Activated T-helper 1 cell treated with anti-CD3 and anti-CD28 coated beads, Interleukin-12 subunit alpha, Interleukin-12 subunit beta, Interleukin-2, Interleukin-4 antibody, amounts not matched to agents 30 ng/mL and 10 ng/mL and 1 ng/mL, durations not matched to agents 14 hours and 24 hours and 36 hours (primary cell): Measurements from ENCODE around the gene FAM174C. TPM values are rescaled to one million over a fixed set of nuclear protein-coding genes. Genes with fewer than 3 reads are reported as not detected.
"Not testable (repeated sequence)": the region's sequence is repeated elsewhere in the genome, so short reads cannot be mapped to it uniquely, and the experiment has no call there.

Experiments used
- DNase-seq: peaks from one replicate; pipeline ENCODE4 v3.0.0; 2021; ENCODE audit warnings: low spot score
- H3K27ac Mint-ChIP-seq: one replicate; pipeline ENCODE4 v1.8.0; 2021; ENCODE audit warnings: mild to moderate bottlenecking, mixed read lengths
- H3K27me3 Mint-ChIP-seq: one replicate; pipeline ENCODE4 v1.8.0; 2022; ENCODE audit warnings: mild to moderate bottlenecking, moderate library complexity, mixed read lengths; ENCODE audit not compliant: insufficient read depth
- H3K36me3 Mint-ChIP-seq: one replicate; pipeline ENCODE4 v1.8.0; 2021; ENCODE audit warnings: low read depth, mixed read lengths
- H3K4me1 Mint-ChIP-seq: one replicate; pipeline ENCODE4 v1.8.0; 2021; ENCODE audit warnings: low read depth, mixed read lengths
- H3K4me3 Mint-ChIP-seq: one replicate; pipeline ENCODE4 v1.8.0; 2021; ENCODE audit warnings: mild to moderate bottlenecking, moderate library complexity, mixed read lengths
- H3K9me3 Mint-ChIP-seq: one replicate; pipeline ENCODE4 v1.8.0; 2021; ENCODE audit warnings: mixed read lengths
- intact Hi-C: fragments of 100-400 bp; cut with micrococcal nuclease; formaldehyde crosslinking; loops from one replicate; pipeline ENCODE4 v1.15.1; 2024
- total RNA-seq: library from RNA; stranded (reverse); gene quantifications from 2 replicates; pipeline ENCODE4 v1.2.3, GENCODE V29; 2022

Gene FAM174C
- total RNA-seq, 1 donor from 2014 or later: 119 TPM

DNA sequence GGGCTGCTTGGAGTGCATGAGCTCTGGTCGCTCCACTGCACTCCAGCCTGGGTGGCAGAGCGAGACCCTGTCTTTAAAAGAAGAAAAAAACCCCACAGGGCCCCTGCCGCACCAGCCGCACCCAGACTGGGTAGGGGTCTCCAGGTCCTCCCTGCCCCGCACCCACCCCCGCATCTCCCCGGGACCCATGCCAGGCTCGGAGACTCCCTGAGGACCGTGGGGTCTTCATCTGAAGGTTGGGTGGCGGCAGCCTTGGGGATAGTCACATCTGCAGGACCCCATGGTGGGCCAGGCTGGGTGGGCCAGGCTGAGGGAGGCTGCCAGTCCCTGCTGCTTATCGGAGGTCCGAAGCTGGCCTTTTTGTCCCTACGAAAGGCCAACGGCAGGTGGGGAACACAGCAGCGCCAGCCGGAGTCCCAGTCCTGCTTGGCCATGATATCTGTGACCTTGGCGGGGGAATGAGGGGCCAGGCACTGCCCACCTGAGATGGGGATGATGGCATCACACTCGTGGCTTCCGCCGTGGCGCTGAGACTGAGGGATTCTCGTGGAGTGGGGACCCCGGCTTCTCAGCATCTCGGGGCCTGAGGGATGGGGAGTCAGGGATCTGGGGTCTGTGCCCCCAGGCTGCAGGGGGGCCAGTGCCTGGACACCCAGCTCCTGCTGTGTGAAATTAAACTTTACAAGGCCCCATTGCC, 21.4 kb downstream of the FAM174C start:
- no peaks in the 10 kb centered on the region for H3K9me3 Mint-ChIP-seq
- DNase-seq: no peak
- intact Hi-C loops: no loop called here
- H3K4me1 Mint-ChIP-seq: no peaks in the 10 kb centered on the region
- no peaks in the 10 kb centered on the region for H3K36me3 Mint-ChIP-seq
- H3K27ac Mint-ChIP-seq: no peak overlapping the region
- peaks cover 6% of the 10 kb centered on the region for H3K27me3 Mint-ChIP-seq
- no peak overlapping the region for H3K4me3 Mint-ChIP-seq

DNA sequence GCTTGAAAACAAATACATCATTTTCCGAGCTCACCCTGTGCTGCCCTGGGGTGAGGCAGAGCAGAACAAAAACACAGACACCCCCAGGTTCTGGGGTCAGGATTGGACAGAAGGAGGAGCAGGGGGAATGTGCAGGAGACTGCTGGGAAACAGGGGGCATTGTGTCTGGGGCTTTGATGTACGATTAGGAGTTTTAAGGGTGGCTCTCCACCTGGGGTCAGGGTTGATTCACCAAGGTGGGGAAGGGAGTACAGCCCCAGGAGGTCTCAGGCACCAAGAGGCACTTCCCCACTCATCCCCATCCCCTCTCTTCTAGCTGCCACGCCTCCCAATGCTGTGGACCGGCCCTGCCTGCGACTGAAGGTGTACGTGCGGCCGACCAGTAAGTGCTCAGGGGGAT, 22.9 kb downstream of the FAM174C start:
- H3K36me3 Mint-ChIP-seq: no peaks in the 10 kb centered on the region
- no peak for DNase-seq
- no peak overlapping the region for H3K27ac Mint-ChIP-seq
- no peaks in the 10 kb centered on the region for H3K4me1 Mint-ChIP-seq
- intact Hi-C loops: no loop called here
- H3K27me3 Mint-ChIP-seq: no peaks in the 10 kb centered on the region
- no peak overlapping the region for H3K4me3 Mint-ChIP-seq
- H3K9me3 Mint-ChIP-seq: no peaks in the 10 kb centered on the region

DNA sequence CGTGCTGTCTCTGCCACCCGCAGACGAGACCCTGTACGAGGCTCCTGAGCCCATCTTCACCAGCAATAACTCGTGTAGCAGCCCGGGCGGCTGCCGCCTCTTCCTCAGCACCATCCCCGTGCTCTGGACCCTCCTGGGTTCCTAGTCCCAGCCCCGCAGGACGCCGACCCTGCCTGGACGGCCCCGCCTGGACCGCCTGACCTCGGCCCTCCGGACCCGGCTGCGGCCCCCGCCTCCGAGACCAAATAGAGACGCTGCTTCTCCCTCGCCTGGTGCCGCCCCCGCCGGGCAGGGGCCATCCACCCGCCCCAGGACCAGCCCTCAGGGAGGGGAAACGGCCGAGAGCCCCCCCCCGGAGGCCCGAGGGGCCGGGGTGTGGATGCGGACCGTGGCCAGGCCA, 24.5 kb downstream of the FAM174C start:
- Mint-ChIP-seq H3K4me3 (no peak overlapping the region), H3K27ac (no peak overlapping the region), H3K9me3 (no peaks in the 10 kb centered on the region), H3K27me3 (no peaks in the 10 kb centered on the region), H3K36me3 (no peaks in the 10 kb centered on the region), H3K4me1 (no peaks in the 10 kb centered on the region)
- intact Hi-C loops: no loop called here
- DNase-seq: no peak

DNA sequence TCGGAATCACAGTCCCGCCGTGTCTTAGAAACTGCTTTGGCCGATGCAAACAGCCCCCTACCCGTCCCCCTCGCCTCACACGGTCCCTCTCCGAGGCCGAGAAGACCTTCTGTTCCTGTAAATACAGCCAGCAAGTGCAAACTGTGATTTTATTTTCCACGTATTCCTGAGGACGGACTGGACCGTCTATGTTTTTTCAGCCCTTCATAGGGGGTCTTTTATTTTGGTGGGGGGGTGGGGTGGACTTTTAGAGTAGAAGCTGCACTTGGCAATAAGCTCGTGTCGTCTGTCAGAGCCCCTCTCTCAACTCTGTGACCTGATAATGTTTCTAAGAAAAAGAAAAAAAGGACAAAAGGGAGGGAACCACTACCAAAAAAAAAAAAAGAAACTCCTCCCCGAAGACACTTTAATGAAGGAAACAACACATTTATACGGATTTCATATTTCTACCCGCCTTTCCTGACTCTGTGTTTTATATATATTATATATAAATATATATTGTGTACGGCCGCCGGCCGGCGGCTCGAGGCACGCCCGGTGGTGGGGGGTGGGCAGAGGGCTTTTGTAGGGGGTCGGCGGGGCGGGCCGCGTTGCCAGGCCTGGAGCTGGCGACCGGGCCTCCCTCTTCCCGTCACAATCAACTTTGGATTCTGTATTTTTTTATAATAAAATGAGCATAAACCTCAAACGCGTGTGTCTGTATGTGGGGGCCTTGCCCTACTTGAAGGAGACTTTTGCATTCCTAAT, 25.6 kb downstream of the FAM174C start:
- H3K36me3 Mint-ChIP-seq: no peaks in the 10 kb centered on the region
- H3K4me3 Mint-ChIP-seq: no peak overlapping the region
- H3K9me3 Mint-ChIP-seq: no peaks in the 10 kb centered on the region
- H3K4me1 Mint-ChIP-seq: no peaks in the 10 kb centered on the region
- no peaks in the 10 kb centered on the region for H3K27me3 Mint-ChIP-seq
- no peak for DNase-seq
- intact Hi-C loops: no loop called here
- H3K27ac Mint-ChIP-seq: no peak overlapping the region

DNA sequence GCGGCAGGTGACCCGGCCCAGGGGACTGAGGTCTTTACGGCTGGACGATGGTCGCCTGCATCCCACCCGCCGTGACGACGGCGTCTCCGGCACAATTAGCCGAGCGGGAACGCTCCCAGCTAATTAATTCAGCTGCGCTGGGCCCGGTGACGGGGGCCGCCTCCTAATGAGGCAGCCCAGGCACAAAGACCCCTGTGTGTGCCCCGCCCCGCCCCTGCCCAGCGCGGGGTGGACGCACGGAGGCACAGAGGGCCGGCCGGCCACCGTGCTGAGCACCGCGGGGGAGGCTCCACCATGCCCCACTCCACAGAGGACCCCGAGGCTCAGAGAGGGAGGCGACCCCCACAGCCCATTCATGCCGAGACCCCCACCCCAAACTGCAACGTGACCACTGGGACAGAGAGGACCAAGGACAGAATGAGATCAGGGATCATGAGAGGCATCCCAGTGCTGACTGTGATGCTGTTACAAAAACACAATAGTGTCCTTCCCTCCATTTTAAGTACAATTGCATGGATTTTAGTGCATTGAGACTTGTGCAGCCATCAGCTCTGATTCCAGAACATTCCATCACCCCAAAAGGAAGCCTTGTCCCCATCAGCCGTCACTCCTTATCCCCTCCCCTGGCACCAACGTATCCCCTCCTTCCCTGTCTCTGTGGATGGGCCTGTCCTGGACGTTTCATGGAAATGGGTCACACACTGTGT, 27.4 kb downstream of the FAM174C start:
- intact Hi-C loops: no loop called here
- DNase-seq: no peak
- no peaks in the 10 kb centered on the region for H3K4me1 Mint-ChIP-seq
- H3K27ac Mint-ChIP-seq: no peak overlapping the region
- H3K36me3 Mint-ChIP-seq: no peaks in the 10 kb centered on the region
- no peaks in the 10 kb centered on the region for H3K27me3 Mint-ChIP-seq
- H3K4me3 Mint-ChIP-seq: no peak overlapping the region
- H3K9me3 Mint-ChIP-seq: no peaks in the 10 kb centered on the region

DNA sequence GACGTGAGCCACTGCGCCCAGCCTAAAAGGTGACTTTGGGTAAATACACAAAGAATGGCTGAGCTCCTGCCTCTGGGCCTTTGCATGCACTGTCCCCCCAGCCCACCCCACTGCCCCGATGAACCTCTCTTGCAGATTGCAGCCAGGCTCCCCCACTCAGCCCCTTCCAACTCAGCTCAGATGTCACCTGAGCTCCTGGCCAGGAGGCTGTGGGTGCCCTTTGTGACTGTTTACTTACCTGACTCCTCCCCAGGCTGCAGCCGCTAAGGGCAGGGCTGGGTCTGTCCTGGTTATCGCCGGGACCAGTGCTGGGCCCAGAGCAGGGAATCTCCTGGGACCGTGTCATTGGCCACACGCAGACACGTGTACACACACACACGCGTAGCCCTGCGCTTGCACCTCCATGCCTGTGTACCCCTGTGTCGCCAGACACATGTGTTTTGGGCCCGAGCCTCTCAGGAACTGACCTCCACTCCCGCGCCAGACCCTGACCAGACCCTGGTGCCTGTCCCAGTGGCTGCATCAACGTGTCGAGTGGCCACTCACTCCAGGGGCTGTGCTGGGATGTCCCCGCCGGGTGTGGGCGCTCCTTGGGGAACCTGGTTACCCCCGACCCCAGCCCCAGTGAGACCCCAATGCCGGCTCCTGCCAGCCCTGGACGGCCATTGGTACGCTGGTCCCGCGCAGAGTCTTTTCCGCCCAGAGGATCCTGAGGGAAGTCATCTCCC, 29.0 kb downstream of the FAM174C start:
- intact Hi-C loops: no loop called here
- Mint-ChIP-seq H3K9me3 (no peaks in the 10 kb centered on the region), H3K4me3 (no peak overlapping the region), H3K27me3 (no peaks in the 10 kb centered on the region), H3K4me1 (no peaks in the 10 kb centered on the region), H3K27ac (no peak overlapping the region), H3K36me3 (no peaks in the 10 kb centered on the region)
- no peak for DNase-seq

DNA sequence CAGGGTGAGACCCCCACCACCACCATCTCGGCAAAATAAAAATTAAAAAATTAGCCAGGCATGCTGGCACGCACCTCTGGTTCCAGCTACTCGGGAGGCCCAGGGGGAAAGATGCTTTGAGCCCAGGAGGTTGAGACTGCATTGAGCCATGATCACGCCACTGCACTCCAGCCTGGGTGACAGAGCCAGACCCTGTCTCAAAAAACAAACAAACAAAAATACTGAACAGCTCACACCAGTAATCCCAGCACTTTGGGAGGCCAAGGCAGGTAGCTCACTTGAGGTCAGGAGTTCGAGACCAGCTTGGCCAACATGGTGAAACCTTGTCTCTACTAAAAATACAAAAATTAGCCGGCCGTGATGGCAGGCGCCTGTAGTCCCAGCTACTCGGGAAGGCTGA, 30.0 kb downstream of the FAM174C start:
- H3K27ac Mint-ChIP-seq, H3K4me3 Mint-ChIP-seq, H3K4me1 Mint-ChIP-seq, H3K9me3 Mint-ChIP-seq, H3K36me3 Mint-ChIP-seq, H3K27me3 Mint-ChIP-seq, DNase-seq, intact Hi-C loops: not testable (repeated sequence)

DNA sequence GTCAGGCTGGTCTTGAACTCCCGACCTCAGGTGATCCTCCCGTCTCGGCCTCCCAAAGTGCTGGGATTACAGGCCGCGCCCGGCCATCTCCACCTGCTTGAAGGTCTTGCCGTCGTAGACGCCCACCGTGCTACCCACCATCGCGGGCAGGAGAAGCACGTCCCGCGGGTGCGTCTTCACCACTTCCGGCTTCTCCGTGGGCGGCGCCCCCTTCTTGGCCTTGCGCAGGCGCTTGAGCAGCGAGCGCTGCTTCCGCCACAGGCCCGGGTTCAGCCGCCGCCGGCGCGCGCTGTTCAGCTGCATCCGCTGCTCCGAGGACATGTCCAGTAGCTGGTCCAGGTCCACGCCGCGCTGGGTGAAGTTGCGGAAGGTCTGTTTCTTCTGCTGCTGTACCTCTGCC, 32.0 kb downstream of the FAM174C start:
- no peaks in the 10 kb centered on the region for H3K27me3 Mint-ChIP-seq
- H3K4me1 Mint-ChIP-seq: no peaks in the 10 kb centered on the region
- H3K27ac Mint-ChIP-seq: no peak overlapping the region
- H3K9me3 Mint-ChIP-seq: no peaks in the 10 kb centered on the region
- no peak for DNase-seq
- no peak overlapping the region for H3K4me3 Mint-ChIP-seq
- H3K36me3 Mint-ChIP-seq: no peaks in the 10 kb centered on the region
- intact Hi-C loops: no loop called here

DNA sequence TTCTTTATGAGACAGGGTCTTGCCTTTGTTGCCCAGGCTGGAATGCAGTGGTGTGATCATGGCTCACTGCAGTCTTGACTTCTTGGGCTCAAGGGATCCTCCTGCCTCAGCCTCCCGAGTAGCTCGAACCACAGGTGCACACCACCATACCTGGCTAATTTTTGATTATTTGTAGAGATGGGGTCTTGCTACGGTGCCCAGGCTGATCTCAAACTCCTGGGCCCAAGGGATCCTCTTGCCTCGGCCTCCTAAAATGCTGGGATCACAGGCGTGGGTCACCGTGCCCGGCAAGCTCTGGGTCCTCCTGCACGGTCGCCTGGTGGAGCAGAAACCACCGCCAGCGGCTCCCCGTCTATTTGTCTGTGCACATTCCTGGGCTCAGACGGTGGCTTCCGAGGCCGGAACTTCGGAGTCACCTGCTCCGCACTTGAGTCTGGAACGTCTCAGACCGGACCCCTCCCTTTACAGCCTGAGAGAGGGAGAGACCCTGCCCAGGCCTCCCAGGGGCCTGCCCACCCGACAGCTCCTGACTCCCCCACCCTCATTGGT, 32.5 kb downstream of the FAM174C start:
- no peak for DNase-seq
- Mint-ChIP-seq H3K4me3 (no peak overlapping the region), H3K36me3 (no peaks in the 10 kb centered on the region), H3K4me1 (no peaks in the 10 kb centered on the region), H3K9me3 (no peaks in the 10 kb centered on the region), H3K27ac (no peak overlapping the region), H3K27me3 (no peaks in the 10 kb centered on the region)
- intact Hi-C loops: no loop called here

DNA sequence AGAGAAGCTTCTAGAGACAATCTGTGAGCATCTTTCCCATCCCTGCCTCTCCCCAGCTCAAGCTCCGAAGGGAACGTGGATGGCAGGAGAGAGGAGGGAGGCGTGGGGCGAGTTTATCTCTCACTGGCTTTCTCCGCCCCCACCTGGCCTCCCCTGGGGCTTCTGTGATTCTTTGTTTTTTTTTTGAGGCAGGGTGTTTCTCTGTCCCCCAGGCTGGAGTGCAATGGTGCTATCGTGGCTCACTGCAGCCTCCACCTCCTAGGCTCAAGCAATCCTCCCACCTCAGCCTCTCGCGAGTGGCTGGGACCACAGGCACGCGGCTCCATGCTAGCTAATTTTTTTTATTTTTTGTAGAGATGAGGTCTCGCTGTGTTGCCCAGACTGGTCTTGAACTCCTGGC, 33.4 kb downstream of the FAM174C start:
- H3K4me3 Mint-ChIP-seq: no peak overlapping the region
- DNase-seq: no peak
- no peaks in the 10 kb centered on the region for H3K9me3 Mint-ChIP-seq
- no peaks in the 10 kb centered on the region for H3K36me3 Mint-ChIP-seq
- no peak overlapping the region for H3K27ac Mint-ChIP-seq
- intact Hi-C loops: no loop called here
- H3K4me1 Mint-ChIP-seq: no peaks in the 10 kb centered on the region
- no peaks in the 10 kb centered on the region for H3K27me3 Mint-ChIP-seq

DNA sequence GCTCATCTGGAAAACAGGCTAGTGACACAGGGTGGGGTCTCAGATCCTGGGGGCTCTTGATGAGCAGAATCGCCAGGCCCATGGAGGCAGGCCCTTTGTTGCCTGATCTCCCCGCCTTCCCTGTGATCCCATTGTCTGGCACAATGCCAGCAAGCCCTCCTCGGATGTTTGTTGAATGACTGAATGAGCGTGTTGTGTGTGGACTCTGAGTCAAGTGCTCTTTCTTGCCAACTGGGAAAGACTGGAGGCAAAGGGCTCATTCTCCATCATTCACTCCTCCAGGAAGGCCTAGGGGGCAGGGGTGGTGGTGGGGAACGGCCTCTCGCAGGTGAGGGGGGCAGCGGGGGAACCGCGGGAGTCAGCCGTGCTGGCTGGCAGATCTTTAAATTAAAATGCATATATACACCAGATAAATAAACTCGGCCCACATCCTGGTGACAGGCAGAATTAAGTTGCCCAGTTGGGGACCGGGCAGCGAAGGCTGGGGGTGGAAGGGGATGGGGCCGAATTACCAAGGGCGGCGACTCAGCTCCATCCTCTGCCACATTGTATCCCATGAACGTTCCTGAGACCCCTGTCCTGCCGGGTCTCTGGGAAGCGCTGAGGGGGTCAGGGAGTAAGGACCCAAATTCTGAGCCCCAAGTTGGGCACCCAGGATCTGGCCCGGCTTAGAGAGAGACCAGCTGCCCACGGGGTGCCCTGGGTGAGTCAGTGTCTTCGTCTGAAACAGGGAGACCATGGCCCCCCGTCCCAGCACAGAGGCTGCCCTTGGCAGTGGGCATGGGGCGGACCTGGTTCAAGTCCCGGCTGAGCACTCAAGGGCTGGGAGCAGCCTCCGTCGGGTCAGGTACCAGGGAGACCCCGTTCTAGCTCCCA, 34.9 kb downstream of the FAM174C start:
- no peak for DNase-seq
- intact Hi-C loops: no loop called here
- H3K4me1 Mint-ChIP-seq: no peaks in the 10 kb centered on the region
- no peaks in the 10 kb centered on the region for H3K9me3 Mint-ChIP-seq
- H3K27ac Mint-ChIP-seq: no peak overlapping the region
- no peaks in the 10 kb centered on the region for H3K36me3 Mint-ChIP-seq
- H3K4me3 Mint-ChIP-seq: no peak overlapping the region
- H3K27me3 Mint-ChIP-seq: no peaks in the 10 kb centered on the region

DNA sequence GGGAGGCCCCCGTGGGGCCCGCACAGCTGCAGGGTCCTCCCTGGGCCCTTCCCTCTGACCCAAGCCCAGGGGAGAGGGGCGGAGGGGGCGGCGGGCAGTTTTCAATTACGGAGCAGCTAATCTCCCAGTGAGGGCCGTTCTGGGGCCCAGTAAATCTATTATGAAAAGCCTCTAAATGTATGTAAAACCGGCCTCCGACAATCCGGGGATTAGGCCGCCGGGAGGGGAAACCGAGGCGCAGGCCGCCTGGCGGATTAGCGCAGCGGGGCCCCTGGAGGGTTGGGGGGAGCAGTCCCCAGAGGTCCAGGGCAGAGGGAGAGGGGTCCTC, 35.5 kb downstream of the FAM174C start:
- DNase-seq: no peak
- Mint-ChIP-seq H3K4me3 (no peak overlapping the region), H3K27me3 (no peaks in the 10 kb centered on the region), H3K4me1 (no peaks in the 10 kb centered on the region), H3K9me3 (no peaks in the 10 kb centered on the region), H3K27ac (no peak overlapping the region), H3K36me3 (no peaks in the 10 kb centered on the region)
- intact Hi-C loops: no loop called here
